ENCODE results near the gene TIPIN.
A peak's percentile ranks its signal among the peaks of the same experiment; 100 is the strongest.
"Not testable (repeated sequence)": the region's sequence is repeated elsewhere in the genome, so short reads cannot be mapped to it uniquely, and the experiment has no call there.

The TIPIN gene

DNA sequence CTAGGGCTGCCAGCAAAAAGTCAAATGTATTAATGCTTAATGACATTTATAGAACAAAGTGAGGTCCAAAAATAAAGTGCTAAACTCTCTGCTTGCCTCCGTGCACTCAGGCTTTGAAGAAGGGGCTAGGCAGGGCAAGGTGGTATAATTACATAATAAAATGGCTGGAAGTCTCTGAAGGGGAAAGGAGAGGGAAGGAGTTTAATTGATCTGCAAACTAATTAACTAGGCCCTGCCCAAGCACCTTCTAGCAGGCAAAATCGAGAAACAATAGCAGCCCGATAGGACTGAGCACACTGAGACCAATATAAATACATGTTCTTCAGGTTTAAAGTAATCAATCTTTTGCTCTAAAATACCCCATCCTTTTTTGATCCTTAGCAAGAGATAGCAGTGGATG lies 50.1 kb downstream of the TIPIN start:
- DNase-seq (ENCODE audit: low read depth, low spot score) = no peak
- H3K27ac ChIP-seq = no peak overlapping the region

DNA sequence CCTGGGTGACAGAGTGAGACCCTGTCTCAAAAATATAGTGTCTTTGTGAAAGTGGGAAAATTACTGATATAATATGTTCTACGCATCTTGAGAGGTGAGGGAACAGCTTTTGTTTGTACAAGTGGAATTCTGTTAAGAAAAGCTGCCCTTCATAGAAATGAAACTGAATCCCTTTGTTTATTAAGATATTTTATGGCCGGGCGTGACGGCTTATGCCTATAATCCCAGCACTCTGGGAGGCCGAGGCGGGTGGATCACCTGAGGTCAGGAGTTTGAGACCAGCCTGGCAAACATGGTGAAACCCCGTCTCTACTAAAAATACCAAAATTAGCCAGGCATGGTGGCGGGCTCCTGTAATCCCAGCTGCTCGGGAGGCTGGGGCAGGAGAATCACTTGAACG lies 52.1 kb downstream of the TIPIN start:
- not testable (repeated sequence) for DNase-seq (ENCODE audit: low read depth, low spot score)

DNA sequence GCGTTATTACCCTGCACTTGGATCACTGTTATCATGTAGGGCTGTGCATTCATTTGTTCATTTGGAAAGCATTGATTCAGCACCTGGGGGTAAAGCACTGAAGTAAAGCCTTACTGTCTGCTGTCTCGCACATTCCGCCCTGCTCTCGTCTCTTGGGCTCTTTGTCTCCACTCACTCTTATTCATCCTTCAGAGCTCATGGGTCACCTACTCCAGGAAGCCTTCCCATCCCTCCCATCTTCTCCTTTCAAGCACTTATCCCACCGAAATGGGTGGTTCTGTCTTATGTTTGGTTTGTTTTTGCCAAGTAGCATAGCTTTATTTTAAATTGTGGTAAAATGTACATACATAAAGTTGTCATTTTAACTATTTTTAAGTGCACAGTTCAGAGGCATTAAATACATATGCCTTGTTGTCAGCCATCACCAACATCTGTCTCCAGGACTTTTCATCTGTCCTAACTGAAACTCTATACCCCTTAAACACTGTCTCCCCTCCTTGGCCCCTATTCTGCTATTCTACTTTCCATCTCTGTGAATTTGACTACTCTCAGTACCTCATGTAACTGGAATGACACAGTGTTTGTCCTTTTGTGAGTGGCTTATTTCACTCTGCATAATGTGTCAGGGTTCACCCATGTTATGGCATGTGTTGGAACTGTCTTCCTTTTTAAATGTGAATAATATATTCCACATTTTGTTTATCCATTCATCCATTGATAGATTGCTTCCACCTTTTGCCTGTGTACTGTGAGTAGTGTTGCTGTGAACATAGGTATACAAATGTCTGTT lies 53.8 kb downstream of the TIPIN start:
- no peak overlapping the region for H3K27ac ChIP-seq
- no peak for DNase-seq (ENCODE audit: low read depth, low spot score)

More for the DNA sequence above, 52.1 kb downstream of the TIPIN start:
- not testable (repeated sequence) for H3K27ac ChIP-seq

DNA sequence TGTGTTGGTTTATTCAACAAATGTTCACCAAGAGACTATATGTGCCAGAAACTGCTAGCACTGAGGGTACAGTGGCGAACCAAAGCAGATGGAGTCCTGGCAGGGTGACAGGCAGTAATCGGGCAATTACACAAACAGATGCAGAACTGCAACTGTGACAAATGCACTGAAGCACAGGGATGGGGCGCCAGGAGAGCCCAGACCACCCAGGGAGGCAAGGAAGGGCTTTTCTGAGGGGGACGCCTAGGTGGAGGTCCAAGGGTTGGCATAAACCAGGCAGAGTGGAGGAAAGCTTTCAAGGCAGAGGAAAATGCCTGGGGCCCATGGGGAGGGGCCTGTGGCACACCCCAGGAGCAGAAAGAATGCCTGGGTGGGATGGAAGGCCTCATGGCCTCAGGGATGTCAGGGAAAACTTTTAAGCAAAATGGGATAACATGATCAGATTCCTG lies 57.7 kb downstream of the TIPIN start:
- H3K27ac ChIP-seq = no peak overlapping the region
- no peak for DNase-seq (ENCODE audit: low read depth, low spot score)

DNA sequence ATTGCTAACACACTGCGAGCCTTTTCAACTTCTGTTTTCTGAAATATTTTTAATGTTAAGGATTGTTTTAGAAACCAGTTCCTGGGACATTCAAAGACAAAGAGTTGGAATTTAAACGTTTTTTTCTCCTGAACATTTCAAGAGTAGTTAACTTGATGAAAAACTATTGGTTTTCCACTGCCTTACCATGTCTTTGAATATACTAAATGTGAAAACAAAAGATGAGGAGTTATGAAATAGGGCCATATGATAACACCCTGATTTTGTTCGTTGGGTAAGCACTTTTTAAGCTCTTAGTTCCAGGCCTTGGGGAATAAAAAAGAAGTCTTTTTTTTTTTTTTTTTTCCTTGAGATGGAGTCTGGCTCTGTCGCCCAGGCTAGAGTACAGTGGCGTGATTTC lies 60.3 kb downstream of the TIPIN start:
- no peak overlapping the region for H3K27ac ChIP-seq
- no peak for DNase-seq (ENCODE audit: low read depth, low spot score)

DNA sequence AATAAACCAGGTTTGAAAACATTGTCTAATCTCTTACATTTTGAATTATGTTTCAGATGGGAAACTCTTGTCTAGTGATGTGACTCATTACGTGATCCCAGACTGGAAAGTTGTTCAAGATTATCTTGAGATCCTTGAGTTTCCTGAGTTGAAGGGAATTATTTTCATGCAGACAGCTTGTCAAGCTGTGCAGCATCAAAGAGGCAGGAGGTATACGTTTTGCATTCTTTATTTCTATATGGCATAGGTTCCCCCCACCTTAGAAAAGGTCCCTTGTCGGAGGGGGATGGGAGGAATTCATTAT lies 61.6 kb downstream of the TIPIN start:
- DNase-seq (ENCODE audit: low read depth, low spot score) = no peak
- peak overlapping the region; percentile 61 for H3K27ac ChIP-seq

DNA sequence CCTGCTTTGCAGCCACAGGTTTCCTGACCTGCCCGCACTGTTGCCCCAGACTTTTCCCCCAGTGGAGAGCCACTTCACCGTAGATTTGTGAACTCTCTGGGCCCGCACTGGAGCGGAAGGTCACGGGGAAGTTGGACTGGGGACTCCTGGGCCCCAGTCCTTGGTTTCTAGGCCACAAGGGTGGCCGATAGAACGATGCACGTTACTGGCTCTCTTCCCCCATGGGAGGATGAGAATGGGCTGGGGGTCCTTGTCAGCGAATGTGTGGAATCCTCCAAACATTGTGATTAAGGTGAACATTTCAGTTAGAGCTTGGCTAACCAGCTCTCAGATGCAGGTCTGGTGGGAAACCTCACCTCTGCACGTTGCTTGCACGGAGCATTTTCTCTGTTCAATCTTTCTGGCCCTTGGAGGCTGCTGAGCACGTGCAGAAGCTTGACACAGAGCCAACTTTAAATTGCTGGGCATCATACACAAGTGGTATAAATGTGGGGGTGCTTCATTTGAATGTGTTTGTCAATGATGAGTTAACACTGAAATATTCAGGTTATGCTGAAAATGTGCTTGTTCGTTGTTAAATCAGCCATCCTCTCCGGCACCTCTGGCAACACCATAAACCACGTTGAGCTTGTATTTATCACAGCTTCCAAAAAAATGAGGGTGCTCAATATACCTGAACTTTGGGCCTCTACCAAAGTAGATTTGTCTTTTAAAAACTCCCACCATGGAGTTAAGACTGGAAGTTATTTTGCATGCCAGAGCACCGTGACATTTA lies 62.1 kb downstream of the TIPIN start:
- H3K27ac ChIP-seq = peak overlapping the region; percentile 61
- no peak for DNase-seq (ENCODE audit: low read depth, low spot score)

DNA sequence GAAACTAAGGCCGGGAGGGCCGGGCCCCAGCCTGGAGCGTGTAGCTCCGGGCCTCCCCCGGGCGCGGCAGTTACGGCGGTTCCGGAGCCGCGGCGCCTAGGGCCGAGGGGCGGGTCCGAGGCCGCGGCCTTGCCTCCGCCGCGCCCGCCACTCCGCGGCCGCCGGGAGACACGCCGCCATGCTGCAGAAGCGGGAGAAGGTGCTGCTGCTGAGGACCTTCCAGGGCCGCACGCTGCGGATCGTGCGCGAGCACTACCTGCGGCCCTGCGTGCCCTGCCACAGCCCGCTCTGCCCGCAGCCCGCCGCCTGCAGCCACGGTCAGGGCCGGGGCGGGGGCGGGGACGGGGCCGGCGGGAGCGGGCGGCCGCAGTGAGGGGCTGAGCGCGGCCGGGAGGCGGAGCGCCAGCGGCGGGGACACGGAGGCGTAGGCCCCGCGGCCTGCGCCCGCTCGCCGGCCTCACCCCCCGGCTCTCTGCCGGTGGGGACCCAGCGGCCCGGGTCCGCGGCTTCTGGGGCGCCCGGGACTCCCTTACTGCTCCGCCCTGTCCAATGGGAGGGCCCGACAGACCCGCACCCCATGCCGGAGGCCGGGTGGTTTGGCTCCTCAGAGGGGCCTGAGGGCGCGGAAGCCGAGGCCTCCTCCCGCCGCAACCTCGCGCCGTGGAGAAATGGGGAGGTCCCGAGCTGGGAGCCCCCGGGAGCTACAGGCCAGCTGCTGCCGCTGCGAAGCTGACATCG lies 62.9 kb downstream of the TIPIN start, which contains the start of gene DIS3L:
Gene DIS3L, plus strand, starts transcription at position 150 of the 738 bp plus-strand sequence. Its CDS starts 29 bp downstream, at position 179.
- DNase-seq (ENCODE audit: low read depth, low spot score) = no peak
- H3K27ac ChIP-seq = peak within 1 kb of the TSS; percentile 61

DNA sequence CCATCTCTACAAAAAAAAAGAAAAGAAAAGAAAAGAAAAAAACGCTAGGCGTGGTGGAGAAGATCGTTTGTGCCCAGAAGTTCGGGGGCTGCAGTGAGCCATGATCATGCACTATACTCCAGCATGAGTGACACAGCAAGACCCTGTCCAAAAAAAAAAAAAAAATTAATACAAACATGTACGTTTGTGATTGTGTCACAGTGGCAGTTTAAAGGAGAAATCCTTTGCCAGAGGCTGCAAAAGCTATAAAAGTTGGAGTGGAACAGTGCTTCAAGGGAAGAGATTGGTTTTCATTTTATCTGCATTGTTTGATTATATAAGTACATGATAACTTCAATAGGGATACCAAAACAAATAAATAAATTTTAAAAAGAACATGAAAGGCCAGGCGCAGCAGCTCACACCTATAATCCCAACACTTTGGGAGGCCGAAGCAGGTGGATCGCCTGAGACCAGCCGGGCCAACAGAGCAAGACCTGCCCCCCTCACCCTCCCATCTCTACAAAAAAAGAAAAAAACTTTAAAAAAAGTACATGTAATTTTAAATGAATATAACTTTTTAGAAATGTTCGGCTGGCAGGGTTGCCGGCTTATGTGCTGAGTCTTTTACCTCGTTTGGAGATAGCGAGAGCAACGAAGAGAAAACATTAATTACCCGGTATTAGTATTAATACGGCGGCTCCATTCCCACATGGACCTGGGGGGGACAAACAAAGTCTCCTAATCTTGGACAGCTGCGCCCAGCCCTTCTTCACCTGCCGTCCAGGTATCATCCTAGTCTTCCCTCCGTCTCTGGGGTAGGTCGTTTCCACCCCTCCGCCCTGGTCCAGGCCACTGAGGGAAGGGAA lies 63.7 kb downstream of the TIPIN start:
- peak overlapping the region; percentile 61 for H3K27ac ChIP-seq
- DNase-seq (ENCODE audit: low read depth, low spot score) = no peak

DNA sequence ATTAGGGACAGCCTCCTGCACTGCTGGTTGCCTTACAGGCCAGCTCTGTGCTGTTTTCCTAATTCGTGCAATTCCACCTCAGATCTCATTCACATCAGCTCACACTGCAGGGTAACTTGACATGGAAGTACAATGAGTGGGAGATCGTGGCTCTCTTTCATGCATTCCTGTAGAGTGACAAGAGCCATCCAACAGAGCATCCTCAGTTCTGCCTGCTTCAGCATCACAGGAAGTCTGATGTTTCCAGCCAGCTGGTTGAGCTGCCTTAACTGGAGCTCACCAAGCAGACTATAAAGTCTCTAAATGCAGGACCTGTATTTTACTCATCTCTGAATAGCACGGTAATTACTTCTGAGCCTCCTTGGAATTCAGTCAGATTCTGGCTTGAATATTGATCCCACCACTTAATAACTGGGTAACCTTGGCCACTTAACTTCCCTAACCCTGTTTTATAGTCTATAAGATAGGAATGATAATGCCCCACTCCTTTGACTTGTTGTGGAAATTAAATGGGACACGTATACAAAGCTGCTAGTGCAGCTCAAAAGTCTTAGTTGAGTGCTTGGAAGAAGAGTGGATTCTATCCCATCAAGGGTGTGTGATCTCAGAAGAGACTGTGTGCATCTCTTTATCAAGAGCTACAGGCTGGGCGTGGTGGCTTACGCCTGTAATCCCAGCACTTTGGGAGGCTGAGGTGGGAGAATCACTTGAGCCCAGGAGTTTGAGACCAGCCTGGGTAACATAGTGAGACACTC lies 64.5 kb downstream of the TIPIN start:
- DNase-seq (ENCODE audit: low read depth, low spot score) = no peak
- H3K27ac ChIP-seq = no peak overlapping the region

DNA sequence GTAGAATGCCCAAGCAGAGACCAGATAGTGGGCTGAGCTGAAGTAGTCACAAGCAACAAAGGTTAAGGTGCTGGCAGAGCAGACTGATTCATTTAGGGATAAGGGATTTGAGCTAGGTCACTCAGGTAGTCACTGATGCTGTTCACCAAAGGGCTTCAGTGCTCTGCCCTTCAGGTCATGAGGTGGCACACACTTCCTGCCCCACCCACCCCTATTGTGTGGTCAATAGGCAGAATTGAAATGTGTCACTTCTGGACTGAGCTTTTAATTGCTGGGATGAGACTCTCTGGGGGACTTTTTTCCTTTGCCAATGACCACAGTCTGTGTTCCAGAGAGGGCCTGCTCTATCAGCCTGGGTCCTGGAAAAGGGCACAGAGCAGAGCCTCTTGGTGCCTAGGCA lies 66.0 kb downstream of the TIPIN start:
- DNase-seq (ENCODE audit: low read depth, low spot score) = no peak
- no peak overlapping the region for H3K27ac ChIP-seq

DNA sequence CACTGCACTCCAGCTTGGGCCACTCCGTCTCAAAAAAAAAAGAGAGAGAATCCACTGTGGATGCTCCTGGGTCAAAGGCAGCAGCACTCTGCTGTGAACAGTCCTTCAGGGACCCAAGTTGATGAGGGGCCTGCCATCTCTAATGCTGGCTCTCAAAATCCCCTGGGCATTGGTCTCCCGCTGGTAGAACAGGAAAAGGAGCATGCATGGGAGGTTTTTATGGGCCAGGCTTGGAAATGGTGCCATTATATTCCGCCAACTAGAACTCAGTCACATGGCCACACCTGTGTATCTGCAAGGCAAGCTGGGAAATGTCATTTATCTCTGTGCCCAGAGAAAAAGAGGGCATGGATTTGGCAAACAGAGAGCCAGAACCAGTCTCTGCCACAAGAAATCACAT lies 66.5 kb downstream of the TIPIN start:
- no peak for DNase-seq (ENCODE audit: low read depth, low spot score)
- no peak overlapping the region for H3K27ac ChIP-seq

DNA sequence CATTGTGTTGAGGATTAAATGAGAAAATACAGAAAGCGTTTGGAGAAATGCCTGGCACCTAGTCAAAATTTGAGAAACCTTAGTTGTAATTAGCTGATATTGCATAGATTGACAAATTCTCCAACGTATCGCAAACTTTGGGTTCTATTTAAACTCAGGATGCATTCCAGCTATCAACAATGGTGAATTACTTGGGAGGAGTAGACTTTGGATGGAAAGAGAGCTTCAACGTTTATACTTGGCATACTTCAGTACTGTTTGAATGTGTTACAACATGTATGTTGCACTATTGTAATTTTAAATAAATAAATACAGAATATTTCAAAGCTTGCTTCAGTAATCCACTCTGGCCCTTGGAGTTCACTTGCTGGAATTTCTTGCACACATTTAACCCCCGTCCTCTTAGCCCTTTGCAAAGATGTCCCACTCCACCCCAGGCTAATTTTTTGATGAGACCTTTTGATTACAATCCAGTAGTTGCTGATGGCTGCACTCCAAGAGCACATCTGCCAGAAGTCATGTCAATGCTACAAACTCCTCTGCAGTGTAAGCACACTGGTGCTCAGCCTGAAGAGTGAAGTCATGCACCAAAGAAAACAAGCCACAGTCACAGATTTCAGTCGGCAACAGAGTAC lies 67.8 kb downstream of the TIPIN start:
- H3K27ac ChIP-seq = no peak overlapping the region
- no peak for DNase-seq (ENCODE audit: low read depth, low spot score)

DNA sequence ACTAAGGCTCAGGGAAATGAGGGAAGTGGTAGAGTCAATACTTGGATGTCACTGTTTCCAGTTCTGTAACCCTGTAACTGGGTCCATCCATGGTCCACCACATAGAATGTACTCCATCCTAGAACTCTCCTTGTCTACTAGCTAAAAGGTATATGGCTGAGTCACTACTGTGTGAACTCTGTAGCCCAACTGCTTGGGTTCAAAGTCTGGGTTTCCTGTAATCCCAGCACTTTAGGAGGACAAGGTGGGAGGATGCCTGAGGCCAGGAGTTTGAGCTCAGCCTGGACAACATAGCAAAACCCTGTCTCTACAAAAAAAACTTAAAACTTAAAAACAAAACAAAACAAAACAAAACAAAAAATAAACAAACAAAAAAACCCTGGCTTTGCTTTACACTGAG lies 68.4 kb downstream of the TIPIN start:
- H3K27ac ChIP-seq = no peak overlapping the region
- no peak for DNase-seq (ENCODE audit: low read depth, low spot score)

DNA sequence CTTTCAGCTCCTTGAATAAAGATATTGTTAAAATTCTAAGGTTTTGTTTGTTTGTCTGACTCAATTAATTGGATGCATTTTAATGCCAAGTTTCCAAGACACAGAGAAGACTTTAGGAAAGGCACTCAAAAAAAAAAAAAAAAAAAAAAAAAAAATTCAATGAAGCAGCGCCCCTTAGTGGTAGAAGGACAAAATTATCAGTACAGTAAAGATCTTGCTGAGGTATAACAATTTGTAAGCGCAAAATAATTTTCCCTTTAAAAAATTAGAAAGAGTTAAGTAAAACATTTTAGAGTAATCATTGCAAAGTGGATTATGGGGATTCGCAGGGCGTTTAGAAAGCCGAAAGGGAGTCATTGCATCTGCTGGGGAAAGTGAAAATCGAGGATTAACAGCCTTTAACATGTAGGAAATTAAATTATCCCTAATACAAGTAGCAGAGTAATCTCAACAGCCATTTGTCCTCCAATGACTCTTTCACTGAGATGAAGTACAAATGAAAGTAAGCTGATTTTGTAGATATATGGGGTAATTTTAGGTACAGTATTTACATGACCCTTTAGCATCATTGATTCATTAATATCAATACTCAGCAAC lies 68.9 kb downstream of the TIPIN start:
- no peak for DNase-seq (ENCODE audit: low read depth, low spot score)
- no peak overlapping the region for H3K27ac ChIP-seq

All from epithelial cell of prostate (primary cell).